ENCODE measurements around the gene LGR5.

The LGR5 gene

GRCh38 chr12:71599210-71599609 lies 159.6 kb downstream of the LGR5 start:
- DNase-seq (ENCODE audit: low spot score): no peak

- DNase-seq (ENCODE audit: low spot score): no peak
Observed at GRCh38 chr12:71601546-71601945, 161.9 kb downstream of the LGR5 start.

- DNase-seq (ENCODE audit: low spot score): peak; percentile 60
Observed at GRCh38 chr12:71602761-71603577, 163.4 kb downstream of the LGR5 start.

GRCh38 chr12:71605039-71605438 lies 165.4 kb downstream of the LGR5 start:
- DNase-seq (ENCODE audit: low spot score): no peak

- no peak for DNase-seq (ENCODE audit: low spot score)
Observed at GRCh38 chr12:71607494-71608330, 168.1 kb downstream of the LGR5 start.

GRCh38 chr12:71610031-71610795 lies 170.6 kb downstream of the LGR5 start:
- DNase-seq (ENCODE audit: low spot score): no peak

- DNase-seq (ENCODE audit: low spot score): no peak
Observed at GRCh38 chr12:71621938-71622337, 182.3 kb downstream of the LGR5 start.

- no peak for DNase-seq (ENCODE audit: low spot score)
Observed at GRCh38 chr12:71625476-71625875, 185.9 kb downstream of the LGR5 start.

- no peak for DNase-seq (ENCODE audit: low spot score)
Observed at GRCh38 chr12:71626098-71626497, 186.5 kb downstream of the LGR5 start.

GRCh38 chr12:71626768-71627167 lies 187.2 kb downstream of the LGR5 start:
- peak; percentile 60 for DNase-seq (ENCODE audit: low spot score)

GRCh38 chr12:71627438-71628002 lies 187.9 kb downstream of the LGR5 start:
- no peak for DNase-seq (ENCODE audit: low spot score)

All from COLO829 (cell line).